GM12891 (cell line): ENCODE measurements around the gene ZNF845. TPM values are rescaled to one million over a fixed set of nuclear protein-coding genes. Genes with fewer than 3 reads are reported as not detected.
A peak's percentile ranks its signal among the peaks of the same experiment; 100 is the strongest.
"Not testable (repeated sequence)": the region's sequence is repeated elsewhere in the genome, so short reads cannot be mapped to it uniquely, and the experiment has no call there.

Experiments
- DNase-seq: peaks from one replicate; pipeline ENCODE4 v3.0.0; 2011; ENCODE audit warnings: low spot score; ENCODE audit not compliant: insufficient read length
- FAIRE-seq: peaks from 2 replicates; lab custom pipeline; 2011; peaks lifted over from hg19 to GRCh38; lab: Jason Lieb, UNC
- PAX5 ChIP-seq: IDR thresholded peaks from 2 replicates; pipeline ENCODE4 v1.6.1; 2011; ENCODE audit warnings: low read length, moderate library complexity, mild to moderate bottlenecking; ENCODE audit not compliant: insufficient read depth, severe bottlenecking
- POLR2A ChIP-seq: IDR thresholded peaks from 2 replicates; pipeline ENCODE4 v1.6.1; 2011; ENCODE audit warnings: low read depth, low read length, control low read depth
- POLR2AphosphoS5 ChIP-seq: IDR thresholded peaks from 2 replicates; pipeline ENCODE4 v1.6.1; 2011; ENCODE audit warnings: low read depth, low read length, control low read depth
- POU2F2 ChIP-seq: IDR thresholded peaks from 2 replicates; pipeline ENCODE4 v1.6.1; 2011; ENCODE audit warnings: low read depth, mild to moderate bottlenecking, control low read depth, low read length, moderate library complexity
- SPI1 ChIP-seq: IDR thresholded peaks from 2 replicates; pipeline ENCODE4 v1.6.1; 2011; ENCODE audit warnings: low read depth, low read length, control low read depth
- TAF1 ChIP-seq: IDR thresholded peaks from 2 replicates; pipeline ENCODE4 v1.6.1; 2011; ENCODE audit warnings: low read depth, low read length, control low read depth
- polyA plus RNA-seq: library from polyadenylated mRNA; unstranded; fragments of >200 nt; gene quantifications from one replicate; pipeline ENCODE4 v1.2.1, GENCODE V29; 2012; ENCODE audit warnings: low read depth, missing spikeins, inconsistent platforms; ENCODE audit not compliant: missing spikeins

Gene ZNF845
- 1.8 TPM for polyA plus RNA-seq

DNA sequence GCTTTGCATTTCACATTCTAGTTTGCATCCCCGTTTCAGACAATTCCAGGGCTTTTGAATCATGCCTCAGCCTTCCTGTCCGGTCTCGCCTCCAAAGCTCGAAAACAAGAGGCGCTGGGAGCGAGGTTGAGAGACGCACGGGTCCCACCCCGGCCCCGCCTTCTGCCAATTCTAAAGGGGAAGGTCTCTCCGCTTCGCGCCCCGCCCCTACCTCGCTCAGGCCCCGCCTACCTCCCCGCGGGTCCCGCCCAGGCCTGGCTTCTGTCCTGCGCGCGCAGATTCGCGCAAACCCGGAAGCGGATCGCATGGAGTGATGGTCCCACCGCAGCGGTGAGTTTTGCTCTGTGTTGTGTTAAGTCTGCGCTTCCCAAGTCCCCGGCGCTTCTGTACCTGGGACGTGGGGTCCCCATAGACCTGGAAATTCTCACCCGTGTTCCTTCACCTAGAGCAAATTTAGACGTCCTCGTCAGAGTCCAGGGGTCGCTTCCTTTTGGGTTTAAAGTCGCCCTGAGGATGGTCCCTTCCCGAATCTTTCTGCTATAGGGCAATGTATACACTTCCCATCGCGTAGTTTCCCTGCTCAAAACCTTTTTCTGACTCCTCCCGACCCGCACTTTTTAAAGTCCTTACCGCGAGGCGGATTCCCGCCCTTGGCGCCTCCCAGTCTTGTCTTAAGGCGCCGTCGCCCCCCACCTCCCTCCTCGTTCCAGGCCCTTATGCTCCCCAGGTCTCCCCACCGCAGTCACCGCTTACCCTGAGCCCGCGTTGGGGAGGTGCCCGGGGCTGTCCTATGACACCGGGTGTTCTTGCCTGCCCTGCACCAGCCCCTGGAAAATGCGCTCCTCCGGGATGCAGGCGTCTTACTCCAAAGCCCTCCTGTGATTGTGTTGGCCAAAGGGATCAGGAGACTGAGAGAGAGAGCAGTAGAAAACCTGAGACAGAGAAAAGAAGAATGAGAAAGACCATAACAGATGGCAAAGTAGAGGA is at the start of gene ZNF845:
Gene ZNF845, plus strand, starts transcription at position 287 of the 987 bp plus-strand sequence. CDS start 7,559 bp downstream, outside the sequence.
- 0 out of 2 replicates have a peak, but pooled peaks have one; percentile 42 for TF ChIP-seq POU2F2
- TF ChIP-seq POLR2AphosphoS5, result peak; percentile 84
- 0 out of 2 replicates have a peak, but pooled peaks have one; percentile 10 for TF ChIP-seq SPI1
- no peak for TF ChIP-seq PAX5
- TF ChIP-seq POLR2A, result peak; percentile 85
- peak; percentile 49 for TF ChIP-seq TAF1
- DNase-seq, result peak; percentile 66
- FAIRE-seq, result peak; percentile 99

DNA sequence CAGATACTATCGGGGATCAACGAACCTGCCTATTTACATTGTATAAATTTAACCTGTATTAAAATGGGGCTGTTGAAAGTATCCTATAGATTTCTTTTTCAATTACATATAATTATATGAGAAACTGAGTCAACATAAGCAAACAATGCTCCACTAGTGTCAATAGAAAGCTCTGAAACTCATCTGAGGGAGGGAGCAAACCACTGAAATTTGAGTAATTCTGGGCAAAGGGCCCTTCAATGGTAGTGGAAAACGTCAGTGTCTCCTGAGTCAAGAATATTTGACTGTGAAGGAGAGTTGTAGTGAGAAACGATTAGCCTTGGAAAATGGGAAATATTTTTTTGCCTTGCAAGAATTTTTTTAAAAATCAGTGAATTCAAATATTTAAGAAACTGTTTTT is 48.5 kb upstream of the ZNF845 start:
- FAIRE-seq, result no peak
- no peak for DNase-seq
- no peak for TF ChIP-seq POLR2AphosphoS5

DNA sequence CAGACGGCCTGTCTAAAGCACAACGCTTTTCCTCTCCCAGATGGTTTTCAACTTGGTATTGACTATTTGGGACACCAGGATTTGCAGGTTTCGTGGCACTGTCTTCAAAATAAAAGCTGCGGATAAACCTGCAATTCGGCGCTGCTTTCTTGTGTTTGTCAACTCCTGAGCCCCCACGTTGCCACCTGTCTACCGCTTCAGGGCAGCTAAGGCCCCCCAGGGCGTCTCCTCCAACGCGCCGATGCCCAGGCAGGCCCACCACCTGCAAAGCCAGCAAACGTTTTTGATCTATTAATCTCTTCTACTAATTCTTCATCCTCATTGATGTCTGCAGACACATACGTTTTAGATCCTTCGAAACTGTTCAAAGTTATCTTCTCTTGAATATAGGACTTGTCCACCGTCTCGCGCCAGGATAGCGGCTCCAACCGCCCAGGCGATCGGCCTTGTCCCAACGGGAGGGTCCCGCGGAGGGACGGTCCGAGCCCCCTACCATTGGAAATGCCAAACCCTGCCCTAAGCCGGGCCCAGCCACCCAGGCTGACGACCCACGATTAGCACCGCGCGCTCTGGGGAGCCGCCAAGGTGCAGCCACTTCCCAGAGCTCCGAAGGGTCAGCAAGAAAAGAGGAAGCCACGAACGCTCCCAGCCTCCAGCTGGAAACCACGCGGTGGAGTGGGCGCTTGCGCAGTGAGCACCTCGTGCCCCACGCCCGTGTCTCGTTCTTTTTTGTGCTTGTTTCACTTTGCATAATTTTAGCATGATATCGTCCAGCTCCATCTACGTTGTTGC is 42.6 kb upstream of the ZNF845 start:
- FAIRE-seq (no peak), DNase-seq (no peak)
- TF ChIP-seq POU2F2, result no peak
- TF ChIP-seq POLR2A, result no peak
- no peak for TF ChIP-seq TAF1
- no peak for TF ChIP-seq PAX5
- no peak for TF ChIP-seq POLR2AphosphoS5
- TF ChIP-seq SPI1, result no peak

DNA sequence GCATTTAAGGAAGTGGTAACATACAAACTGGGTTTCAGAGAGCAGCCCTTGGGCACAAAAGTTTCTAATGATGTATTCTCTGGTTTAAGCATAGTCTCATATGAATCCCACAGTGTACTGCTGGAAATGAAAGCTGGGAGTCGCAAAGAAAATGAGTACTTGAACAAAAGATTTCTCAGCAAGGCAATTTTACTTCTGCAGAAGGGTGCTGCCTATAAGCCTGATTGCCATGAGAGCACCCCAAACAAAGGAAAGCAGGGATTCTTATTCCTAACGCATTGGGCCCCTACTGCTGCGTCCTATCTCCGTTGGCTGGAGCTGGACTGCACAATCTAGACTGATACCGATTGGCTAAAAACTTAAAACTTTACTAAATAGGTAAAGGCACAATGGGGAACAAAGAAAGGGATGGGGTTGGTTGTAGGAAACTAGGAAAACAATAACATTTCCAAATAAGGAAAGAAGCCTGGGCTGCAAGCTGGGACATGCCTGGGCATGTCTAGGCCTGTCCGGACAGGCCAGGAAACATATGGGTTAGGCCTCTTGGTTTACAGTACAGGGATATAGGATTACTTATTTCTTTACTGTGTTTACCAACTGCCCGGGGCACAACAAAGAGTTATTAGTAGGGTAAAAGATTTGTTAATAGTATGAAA is 38.6 kb upstream of the ZNF845 start:
- FAIRE-seq, result no peak
- DNase-seq, result no peak
- no peak for TF ChIP-seq TAF1
- TF ChIP-seq POLR2A, result no peak
- TF ChIP-seq PAX5, result no peak
- TF ChIP-seq POU2F2, result no peak
- TF ChIP-seq POLR2AphosphoS5, result no peak
- TF ChIP-seq SPI1, result no peak

DNA sequence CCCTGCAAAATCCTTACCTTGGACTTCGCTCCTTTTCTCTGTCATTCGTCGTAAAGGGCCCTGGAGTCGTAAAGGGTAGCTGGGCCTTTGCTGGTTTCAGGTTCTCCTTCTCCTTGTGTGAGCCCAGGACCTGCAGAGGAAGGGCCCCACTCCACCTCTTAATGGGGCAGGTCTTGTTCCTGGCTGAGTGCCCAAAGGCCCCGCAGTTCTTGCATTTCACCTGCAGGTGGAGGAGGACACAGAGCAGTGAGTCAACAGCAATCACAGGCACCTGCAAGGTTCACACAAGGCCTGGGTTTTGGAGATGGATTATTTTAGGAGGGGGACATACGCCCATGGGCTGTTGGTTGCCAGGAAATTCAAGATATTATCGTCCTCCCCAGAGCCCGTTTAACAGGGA is 32.2 kb upstream of the ZNF845 start:
- not testable (repeated sequence) for DNase-seq, FAIRE-seq

DNA sequence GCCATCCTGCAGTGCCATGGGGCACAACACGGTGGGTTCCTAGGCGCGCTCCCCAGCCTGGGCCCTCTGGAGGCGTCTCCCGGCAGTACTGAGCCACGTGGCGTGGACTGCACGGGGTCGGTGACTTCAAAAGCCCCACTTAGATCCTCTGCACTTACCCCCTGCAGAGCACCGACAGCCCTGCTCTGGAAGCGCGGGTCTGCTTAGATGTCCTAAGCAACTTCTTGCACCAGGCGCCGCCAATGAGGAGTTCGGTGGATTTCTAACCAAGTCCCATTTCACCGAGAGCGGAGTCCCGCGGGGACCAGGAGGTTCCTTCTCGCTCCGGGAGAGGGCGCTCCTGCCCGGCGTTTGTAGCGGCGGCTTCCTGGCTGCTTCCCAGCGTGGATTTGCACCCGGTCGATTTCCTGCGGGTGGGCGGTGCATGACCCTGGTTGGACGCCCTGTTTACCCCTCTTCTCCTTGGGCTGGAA is 25.2 kb upstream of the ZNF845 start:
- FAIRE-seq, result no peak
- no peak for TF ChIP-seq PAX5
- no peak for TF ChIP-seq POU2F2
- TF ChIP-seq TAF1, result no peak
- no peak for TF ChIP-seq SPI1
- TF ChIP-seq POLR2AphosphoS5, result no peak
- no peak for TF ChIP-seq POLR2A
- DNase-seq, result no peak

DNA sequence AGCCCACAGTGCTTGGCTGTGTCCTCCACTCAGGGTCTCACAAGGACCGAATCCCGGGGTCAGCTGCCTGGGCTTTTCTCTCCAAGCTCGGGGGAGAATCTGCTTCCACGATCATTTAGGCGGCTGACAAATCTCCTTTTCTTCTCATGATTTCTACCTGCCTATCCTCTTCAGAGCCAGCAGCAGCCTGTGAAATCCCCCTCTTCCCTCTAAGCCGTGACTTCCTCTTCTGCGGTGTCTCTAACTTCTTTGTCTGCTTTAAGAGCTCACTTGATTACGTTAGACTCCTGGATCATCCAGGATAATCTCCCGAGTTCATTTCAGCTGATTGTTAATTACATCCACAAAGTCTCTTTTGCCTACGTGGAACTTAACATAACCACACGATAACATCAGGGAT is 22.5 kb upstream of the ZNF845 start:
- DNase-seq (no peak), FAIRE-seq (no peak)
- TF ChIP-seq PAX5 (no peak), TAF1 (no peak), SPI1 (no peak), POLR2A (no peak), POU2F2 (no peak), POLR2AphosphoS5 (no peak)

DNA sequence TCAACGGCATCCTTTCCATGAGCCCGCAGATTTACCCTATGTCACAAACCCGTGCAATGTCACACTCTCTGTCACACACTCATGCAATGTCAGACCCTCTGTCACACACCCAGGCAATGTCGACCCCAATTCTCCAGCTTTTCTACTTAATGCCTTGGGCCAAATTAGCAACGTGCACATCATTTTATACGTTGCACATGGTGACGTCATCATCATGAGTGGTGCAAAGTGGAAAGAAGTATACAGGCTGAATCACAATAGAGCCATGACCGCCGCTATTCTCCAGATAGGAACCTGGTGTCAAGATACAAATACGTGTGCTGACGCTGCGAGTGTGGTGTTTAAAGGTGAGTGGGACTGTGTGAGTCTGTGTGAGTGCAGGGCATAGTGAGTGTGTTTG is 21.7 kb upstream of the ZNF845 start:
- FAIRE-seq (no peak), DNase-seq (no peak)
- TF ChIP-seq SPI1 (no peak), TAF1 (no peak), POLR2A (no peak), POLR2AphosphoS5 (no peak), POU2F2 (no peak), PAX5 (no peak)

DNA sequence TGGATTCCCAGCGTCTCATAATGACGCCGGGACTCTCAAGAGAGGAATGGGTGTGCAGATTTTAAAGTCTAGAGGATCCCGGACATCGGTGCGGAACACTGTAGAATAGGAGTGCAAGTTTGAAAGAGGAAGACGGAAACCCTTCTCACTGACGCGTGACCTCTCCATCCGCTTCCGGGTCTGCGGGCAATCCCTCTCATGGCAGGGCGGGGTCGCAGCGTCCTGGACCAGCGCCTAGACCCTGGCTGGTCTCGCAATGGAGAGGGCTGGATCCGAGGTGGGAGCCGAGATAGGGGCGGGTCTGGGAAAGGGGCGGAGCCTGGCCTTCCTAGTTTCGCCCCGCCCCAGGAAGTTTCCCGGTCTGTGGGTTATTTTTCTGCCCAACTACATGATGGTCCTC is 4.6 kb upstream of the ZNF845 start:
- TF ChIP-seq POLR2A, result no peak
- TF ChIP-seq POLR2AphosphoS5, result no peak
- no peak for TF ChIP-seq PAX5
- TF ChIP-seq SPI1, result no peak
- no peak for TF ChIP-seq POU2F2
- TF ChIP-seq TAF1, result no peak
- no peak for FAIRE-seq
- DNase-seq, result no peak

DNA sequence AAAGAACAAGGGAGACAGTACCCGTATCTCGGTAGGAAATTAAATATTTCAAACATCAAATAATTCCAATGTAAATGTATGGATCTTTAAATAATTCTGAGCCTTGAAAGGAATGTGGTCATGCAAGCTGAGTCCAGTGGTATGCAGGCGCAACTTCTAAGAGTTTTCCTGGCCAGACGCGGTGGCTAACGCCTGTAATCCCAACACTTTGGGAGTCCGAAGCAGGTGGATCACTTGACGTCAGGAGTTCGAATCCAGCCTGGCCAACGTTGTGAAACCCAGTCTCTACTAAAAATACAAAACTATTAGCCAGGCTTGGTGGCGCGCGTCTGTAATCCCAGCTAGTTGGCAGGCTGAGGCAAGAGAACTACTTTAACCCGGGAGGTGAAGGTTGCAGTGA is 1.1 kb upstream of the ZNF845 start:
- TF ChIP-seq TAF1 (no peak), PAX5 (no peak)
- no peak for DNase-seq
- no peak for FAIRE-seq
